HepG2 (cell line): ENCODE data around the gene MSI2. TPM values are rescaled to one million over a fixed set of nuclear protein-coding genes. Genes with fewer than 3 reads are reported as not detected.

ENCODE experiments used
- ATAC-seq: fragments of 200-7000 bp; cut with Tn5 transposase; 3 replicates; pipeline ENCODE4 v1.9.1; 2020; ENCODE audit warnings: mild to moderate bottlenecking, moderate library complexity
- BruUV-seq: library from RNA; stranded (reverse); fragments of 400-500 nt; replicated peaks from 2 replicates; lab custom pipeline; 2021; lab: Mats Ljungman, UMichigan
- CTCF ChIA-PET: fragments of 300-600 bp; formaldehyde crosslinking; extraction: SDS; loops from one replicate; lab custom pipeline; 2021; ENCODE audit warnings: low total read pairs, inconsistent platforms, low intra/inter-chr PET ratio; lab: Yijun Ruan, JAX
- POLR2A ChIA-PET: fragments of 350-600 bp; sonication (Branson Sonifier 250); formaldehyde crosslinking; loops from one replicate; lab custom pipeline; 2020; ENCODE audit warnings: antibody characterized with exemption, inconsistent platforms; lab: Yijun Ruan, JAX
- DNase-seq: peaks from one replicate; pipeline ENCODE4 v3.0.0-alpha.2; 2015; ENCODE audit warnings: low spot score
- FAIRE-seq: peaks from 3 replicates; lab custom pipeline; 2011; peaks lifted over from hg19 to GRCh38; lab: Jason Lieb, UNC
- H2AFZ ChIP-seq: one replicate; pipeline ENCODE4 v1.6.1; 2011; ENCODE audit warnings: low read length, inconsistent platforms
- H3K27ac ChIP-seq: fragments of 300-600 bp; 3 replicates; pipeline ENCODE4 v1.8.0; 2011; ENCODE audit warnings: mixed run types, mild to moderate bottlenecking, mixed read lengths, low read length, inconsistent platforms; ENCODE audit not compliant: insufficient read depth; ENCODE audit errors: extremely low read length
- H3K27me3 ChIP-seq, 2 experiments: fragments of 200-600 bp in 1 of 2; 2 replicates in 1 of 2; 3 replicates in 1 of 2; pipeline versions ENCODE4 v1.6.0 to v1.8.0; 2011; ENCODE audit warnings: low read length in 2 of 2, mild to moderate bottlenecking in 2 of 2, moderate library complexity in 2 of 2, inconsistent platforms in 1 of 2; ENCODE audit not compliant: insufficient read depth in 2 of 2, control insufficient read depth in 1 of 2
- H3K36me3 ChIP-seq, 2 experiments: fragments of 200-600 bp in 1 of 2; replicated peaks in 1 of 2; 2 replicates in 1 of 2; 3 replicates in 1 of 2; pipeline versions ENCODE4 v1.5.1 to v1.8.0; 2011; ENCODE audit warnings: low read length in 2 of 2, inconsistent platforms in 1 of 2; ENCODE audit not compliant: insufficient read depth in 2 of 2, control insufficient read depth in 1 of 2
- H3K4me1 ChIP-seq: 2 replicates; pipeline ENCODE4 v1.5.1; 2012; ENCODE audit warnings: low read length, inconsistent platforms; ENCODE audit not compliant: insufficient read depth
- H3K4me2 ChIP-seq: 2 replicates; pipeline ENCODE4 v1.6.0; 2011; ENCODE audit warnings: low read depth, low read length, inconsistent platforms
- H3K4me3 ChIP-seq, 3 experiments: fragments of 200-600 bp in 1 of 3; sonication (generic), shearing (Covaris generic) in 1 of 3; replicated peaks in 1 of 3; 2 replicates each; pipeline ENCODE4 v1.5.1; 2011 to 2016; ENCODE audit warnings: low read length in 3 of 3, inconsistent platforms in 2 of 3, low read depth in 2 of 3, mild to moderate bottlenecking in 2 of 3, control low read depth in 1 of 3, mixed read lengths in 1 of 3; ENCODE audit not compliant: insufficient read depth in 1 of 3
- H3K79me2 ChIP-seq: one replicate; pipeline ENCODE4 v1.6.1; 2011; ENCODE audit warnings: low read length, inconsistent platforms; ENCODE audit not compliant: insufficient read depth
- H3K9ac ChIP-seq: 2 replicates; pipeline ENCODE4 v1.6.0; 2011; ENCODE audit warnings: mild to moderate bottlenecking, low read depth, low read length, inconsistent platforms; ENCODE audit not compliant: insufficient read depth
- H3K9me3 ChIP-seq: 2 replicates; pipeline ENCODE4 v1.5.1; 2012; ENCODE audit warnings: mild to moderate bottlenecking, low read length
- H4K20me1 ChIP-seq: 2 replicates; pipeline ENCODE4 v1.6.0; 2011; ENCODE audit warnings: inconsistent platforms, mild to moderate bottlenecking, low read length, moderate library complexity; ENCODE audit not compliant: insufficient read depth
- FOXK2 ChIP-seq: fragments of 450-650 bp; IDR thresholded peaks from 2 replicates; pipeline ENCODE4 v1.6.1; 2016
- GPN1 ChIP-seq: sonication (generic); formaldehyde crosslinking; IDR thresholded peaks from 2 replicates; pipeline ENCODE4 v1.5.1; 2020; ENCODE audit warnings: missing genetic modification reagents, borderline replicate concordance
- GTF3A ChIP-seq: sonication (generic); formaldehyde crosslinking; conservative IDR thresholded peaks from 2 replicates; pipeline ENCODE4 v1.4.0; 2020; ENCODE audit warnings: mild to moderate bottlenecking, missing genetic modification reagents
- HCFC1 ChIP-seq: fragments of 150-350 bp; IDR thresholded peaks from 2 replicates; pipeline ENCODE4 v1.6.1; 2014; ENCODE audit warnings: low read depth, low read length
- HNF4A ChIP-seq: sonication (generic); formaldehyde crosslinking; IDR thresholded peaks from 2 replicates; pipeline ENCODE4 v1.4.0; 2020; ENCODE audit warnings: missing genetic modification reagents
- ISL2 ChIP-seq: sonication (generic); formaldehyde crosslinking; IDR thresholded peaks from 2 replicates; pipeline ENCODE4 v1.5.0; 2020; ENCODE audit warnings: missing genetic modification reagents
- KLF12 ChIP-seq: sonication (generic); formaldehyde crosslinking; IDR thresholded peaks from 2 replicates; pipeline ENCODE4 v1.4.0; 2020; ENCODE audit warnings: missing genetic modification reagents, borderline replicate concordance
- KLF6 ChIP-seq: IDR thresholded peaks from 2 replicates; pipeline ENCODE4 v1.8.0; 2016; ENCODE audit warnings: missing biosample characterization, missing genetic modification reagents
- KMT2A ChIP-seq: sonication (generic); formaldehyde crosslinking; IDR thresholded peaks from 2 replicates; pipeline ENCODE4 v1.4.0; 2020; ENCODE audit warnings: missing genetic modification reagents
- PITX1 ChIP-seq: sonication (generic); formaldehyde crosslinking; IDR thresholded peaks from 2 replicates; pipeline ENCODE4 v1.5.1; 2020; ENCODE audit warnings: mild to moderate bottlenecking, missing genetic modification reagents
- RFX1 ChIP-seq: fragments of 450-650 bp; IDR thresholded peaks from 2 replicates; pipeline ENCODE4 v1.6.1; 2017
- SKI ChIP-seq: fragments of 450-650 bp; IDR thresholded peaks from one replicate; pipeline ENCODE4 v1.6.1; 2018; ENCODE audit warnings: mild to moderate bottlenecking; ENCODE audit not compliant: partially characterized antibody
- SMARCC2 ChIP-seq: fragments of 450-650 bp; IDR thresholded peaks from 2 replicates; pipeline ENCODE4 v1.6.1; 2017; ENCODE audit warnings: antibody characterized with exemption, mild to moderate bottlenecking
- TCF7L2 ChIP-seq: IDR thresholded peaks from 2 replicates; pipeline ENCODE4 v1.6.1; 2011; ENCODE audit warnings: mild to moderate bottlenecking, low read depth, low read length, moderate library complexity
- ZNF143 ChIP-seq: sonication (generic); formaldehyde crosslinking; IDR thresholded peaks from 2 replicates; pipeline ENCODE4 v1.4.0; 2020; ENCODE audit warnings: missing genetic modification reagents
- ZNF296 ChIP-seq: sonication (generic); formaldehyde crosslinking; conservative IDR thresholded peaks from 2 replicates; pipeline ENCODE4 v1.5.0; 2020; ENCODE audit warnings: mild to moderate bottlenecking, missing genetic modification reagents
- ZNF383 ChIP-seq: sonication (generic); formaldehyde crosslinking; IDR thresholded peaks from 2 replicates; pipeline ENCODE4 v1.4.0; 2020; ENCODE audit warnings: missing genetic modification reagents, mild to moderate bottlenecking, borderline replicate concordance
- ZNF691 ChIP-seq: sonication (generic); formaldehyde crosslinking; IDR thresholded peaks from 2 replicates; pipeline ENCODE4 v1.4.0; 2020; ENCODE audit warnings: missing genetic modification reagents, low read depth, mild to moderate bottlenecking, borderline replicate concordance
- ZNF773 ChIP-seq: sonication (generic); formaldehyde crosslinking; IDR thresholded peaks from 2 replicates; pipeline ENCODE4 v1.4.0; 2020; ENCODE audit warnings: missing genetic modification reagents, borderline replicate concordance
- WGBS: methylation state at CpG from one replicate; pipeline ENCODE4 v1.1.6; 2017; ENCODE audit warnings: low lambda C conversion rate; 5-methylcytosine and 5-hydroxymethylcytosine counted together
- in situ Hi-C: cut with HindIII; loops from 2 replicates; pipeline ENCODE4 v1.10.0; 2017; ENCODE audit warnings: low pct_unique_long_range_greater_than_20kb; ENCODE audit not compliant: extremely low pct_ligation_motif_present
- intact Hi-C: fragments of 100-400 bp; cut with micrococcal nuclease; formaldehyde crosslinking; loops from one replicate; pipeline ENCODE4 v1.10.0; 2022; ENCODE audit not compliant: unreplicated experiment
- polyA plus RNA-seq, 8 experiments: library from polyadenylated mRNA; depleted of rRNA in 3 of 8; stranded (reverse) in 7 of 8; unstranded in 1 of 8; fragments of >200 nt; fragmentation: Illumina TruSeq in 4 of 8; extraction: Trizol in 4 of 8; gene quantifications; 2 replicates each; pipeline versions ENCODE4 v1.2.1 to v1.2.3, GENCODE V29; 2011 to 2016; ENCODE audit warnings: low read depth in 4 of 8, missing spikeins in 1 of 8, mixed read lengths in 1 of 8; ENCODE audit not compliant: insufficient read depth in 1 of 8
- total RNA-seq, 5 experiments: library from RNA; depleted of rRNA; stranded (reverse); fragments of >200 nt; fragmentation: Illumina TruSeq; extraction: Trizol; gene quantifications; 2 replicates each; pipeline ENCODE4 v1.2.3, GENCODE V29; 2016; ENCODE audit warnings: low read depth in 1 of 5

MSI2 gene
- total and polyA plus RNA-seq, 2 of the 13 experiments (the other 11 are each of a cell fraction or from before 2014, with no cell fraction given) = 77.5 to 78.4 TPM

- no peak for TF ChIP-seq ISL2
- TF ChIP-seq HNF4A = no peak
- TF ChIP-seq ZNF143 (CRISPR knock-in tag) = no peak
- TF ChIP-seq KLF12 (CRISPR knock-in tag) = no peak
- TF ChIP-seq ZNF296 = no peak
- no peak for TF ChIP-seq KLF6 (CRISPR knock-in tag)
- no peak for TF ChIP-seq HCFC1
- TF ChIP-seq TCF7L2 = no peak
- no peak for TF ChIP-seq ZNF773 (CRISPR knock-in tag)
- TF ChIP-seq, all 625 proteins: peak for 0
Observed at GRCh38 chr17:57288773-57289121, 32.4 kb downstream of the MSI2 start (continued).

GRCh38 chr17:57289130-57289529, 32.8 kb downstream of the MSI2 start:
- ChIA-PET CTCF (no interaction called here), POLR2A (no interaction called here)
- Histone ChIP-seq H3K27me3 (no peaks in the 10 kb centered on the region), H4K20me1 (peaks cover 9% of the 10 kb centered on the region; the same call in 1 of the 2 replicates), H3K27ac (no peak overlapping the region), H3K4me2 (no peak overlapping the region), H3K4me3 (no peak overlapping the region), H3K9me3 (no peaks in the 10 kb centered on the region), H2AFZ (no peak overlapping the region), H3K4me1 (peaks cover 71% of the 10 kb centered on the region), H3K36me3 (peaks cover 15 to 57% of the 10 kb centered on the region in 2 experiments), H3K9ac (no peak overlapping the region), H3K79me2 (peaks cover 79% of the 10 kb centered on the region)
- no peak for FAIRE-seq
- in situ Hi-C loops = no loop called here
- 87% methylated on average over 5 of the region's 5 CpGs for WGBS
- intact Hi-C loops = loop anchor here (10.0 kb wide), 1 partner anchor 116 kb away; no protein-coding TSS in a partner anchor
- TF ChIP-seq KMT2A (no peak), ZNF691 (CRISPR knock-in tag) (no peak), PITX1 (CRISPR knock-in tag) (no peak), SKI (no peak), RFX1 (no peak), GTF3A (CRISPR knock-in tag) (no peak), SMARCC2 (no peak), GPN1 (CRISPR knock-in tag) (no peak), ZNF383 (CRISPR knock-in tag) (no peak), FOXK2 (no peak)
- BruUV-seq = no TSS peak
- no peak for DNase-seq
- no peak for ATAC-seq
